WTC11 (cell line): Measurements from ENCODE around the gene APBB1.

Experiments used
- ATF3 ChIP-seq: sonication (generic); formaldehyde crosslinking; conservative IDR thresholded peaks from 2 replicates; pipeline ENCODE4 v1.8.1; 2022; ENCODE audit warnings: mild to moderate bottlenecking, missing genetic modification reagents
- CREM ChIP-seq: sonication (generic); formaldehyde crosslinking; IDR thresholded peaks from 2 replicates; pipeline ENCODE4 v1.8.1; 2022; ENCODE audit warnings: mild to moderate bottlenecking, missing genetic modification reagents, moderate library complexity
- CTCF ChIP-seq: fragments of 200-600 bp; IDR thresholded peaks from 2 replicates; pipeline ENCODE4 v1.8.0; 2022; ENCODE audit warnings: antibody characterized with exemption
- MAX ChIP-seq: sonication (generic); formaldehyde crosslinking; IDR thresholded peaks from 2 replicates; pipeline ENCODE4 v1.8.0; 2022; ENCODE audit warnings: mild to moderate bottlenecking, missing genetic modification reagents
- NFYB ChIP-seq: sonication (generic); formaldehyde crosslinking; conservative IDR thresholded peaks from 2 replicates; pipeline ENCODE4 v1.8.0; 2022; ENCODE audit warnings: low read depth, missing genetic modification reagents
- ZNF263 ChIP-seq: sonication (generic); formaldehyde crosslinking; IDR thresholded peaks from 2 replicates; pipeline ENCODE4 v1.8.1; 2022; ENCODE audit warnings: low read depth, mild to moderate bottlenecking, moderate library complexity, missing genetic modification reagents

- TF ChIP-seq CTCF (no peak), MAX (CRISPR knock-in tag) (no peak), ATF3 (CRISPR knock-in tag) (no peak), NFYB (CRISPR knock-in tag) (no peak), ZNF263 (CRISPR knock-in tag) (no peak), CREM (no peak)
Observed at GRCh38 chr11:6455070-6455469, 36.2 kb upstream of the APBB1 start.
